ENCODE measurements around the gene RPS6KA5.

The RPS6KA5 gene

DNA sequence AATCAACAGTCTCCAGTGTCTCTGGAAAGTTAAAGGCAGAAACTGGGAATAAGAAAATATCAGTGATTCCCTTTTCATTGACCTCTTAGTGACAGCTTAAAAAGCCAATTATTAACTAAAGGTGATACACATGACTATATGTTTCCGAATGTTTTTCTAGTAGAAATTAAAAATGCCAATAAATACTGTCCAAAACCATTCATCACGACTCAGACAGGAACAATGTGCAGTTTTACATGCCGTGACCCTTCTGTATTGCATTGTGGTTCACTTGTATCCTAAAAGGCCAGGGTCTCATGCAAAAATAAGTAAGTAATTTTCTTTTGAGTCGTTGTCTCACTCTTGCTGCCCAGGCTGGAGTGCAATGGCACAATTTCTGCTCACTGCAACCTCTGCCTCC lies 138.3 kb downstream of the RPS6KA5 start:
- DNase-seq: no peak

DNA sequence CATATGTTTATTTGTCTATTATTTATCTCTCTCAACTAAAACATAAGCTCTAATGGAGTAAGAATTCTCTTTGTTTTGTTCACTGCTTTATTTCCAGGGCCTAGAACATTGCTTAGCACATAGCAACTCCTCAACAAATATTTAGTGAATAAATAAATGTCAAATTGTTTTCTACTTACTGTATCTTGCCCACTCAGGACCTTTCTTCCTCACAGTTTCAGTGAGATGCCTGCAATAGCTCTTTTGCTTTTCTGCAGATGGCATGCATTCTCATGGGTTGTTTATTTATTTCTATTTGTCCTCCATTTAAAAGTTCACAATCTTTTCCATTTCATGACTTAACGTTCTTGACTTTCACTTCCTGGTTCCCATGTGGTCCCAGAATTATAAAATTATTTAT lies 149.3 kb downstream of the RPS6KA5 start:
- no peak for DNase-seq

DNA sequence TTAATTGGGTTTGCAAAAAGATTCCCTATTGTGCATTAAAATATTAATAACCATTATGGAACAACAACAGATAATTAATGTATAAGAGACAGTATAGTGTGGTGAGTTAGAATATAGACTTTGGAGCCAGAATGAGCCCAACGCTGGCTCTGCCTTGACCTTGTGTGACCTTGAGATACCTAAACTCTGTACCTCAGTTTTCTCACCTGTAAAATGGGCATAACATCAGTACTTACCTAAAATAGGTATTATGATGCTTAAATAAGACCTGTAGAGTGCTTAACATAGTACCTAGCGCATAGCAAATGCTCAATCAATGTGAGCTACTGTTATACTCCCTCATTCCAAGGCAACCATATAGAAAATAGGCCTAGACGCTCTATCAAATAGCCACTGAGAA lies 153.3 kb downstream of the RPS6KA5 start:
- DNase-seq: no peak

DNA sequence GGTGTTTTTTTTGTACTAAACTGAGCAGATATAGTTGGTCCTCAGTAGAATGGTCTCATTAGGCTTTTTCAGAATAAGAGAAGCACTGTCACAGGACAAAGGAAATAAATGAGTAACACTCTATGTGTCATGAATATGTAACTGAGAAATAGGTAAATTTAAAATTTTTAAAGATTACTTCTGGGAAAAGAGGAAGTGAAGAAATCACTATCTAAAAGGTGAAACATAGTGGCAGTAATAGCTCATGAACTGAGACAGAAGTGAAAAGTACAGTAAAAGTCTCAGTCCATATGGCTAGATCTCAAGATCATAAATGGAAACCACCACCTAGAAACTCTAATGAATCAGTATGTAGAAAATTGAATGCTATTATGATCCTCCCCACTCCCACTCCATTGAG lies 154.9 kb downstream of the RPS6KA5 start:
- no peak for DNase-seq

DNA sequence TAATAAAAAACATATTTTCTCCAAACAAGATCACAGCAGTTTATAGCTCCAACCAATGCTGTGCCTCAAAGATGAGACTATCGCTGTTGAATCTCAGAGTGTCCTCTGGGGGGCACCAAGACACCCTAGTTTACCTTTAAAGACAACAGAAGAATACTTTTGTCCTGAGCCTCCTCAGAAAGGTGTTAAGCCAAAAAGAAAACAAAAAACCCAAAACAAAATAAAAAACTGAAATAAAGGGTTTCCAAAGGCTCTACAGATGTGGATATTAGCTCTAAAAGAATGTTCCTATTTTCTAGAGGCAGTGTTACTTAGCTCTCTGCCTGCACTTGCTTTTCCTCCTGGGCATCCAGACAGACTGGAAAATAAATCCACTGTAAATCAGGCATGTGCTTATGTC lies 157.3 kb downstream of the RPS6KA5 start:
- peak; percentile 62 for DNase-seq

DNA sequence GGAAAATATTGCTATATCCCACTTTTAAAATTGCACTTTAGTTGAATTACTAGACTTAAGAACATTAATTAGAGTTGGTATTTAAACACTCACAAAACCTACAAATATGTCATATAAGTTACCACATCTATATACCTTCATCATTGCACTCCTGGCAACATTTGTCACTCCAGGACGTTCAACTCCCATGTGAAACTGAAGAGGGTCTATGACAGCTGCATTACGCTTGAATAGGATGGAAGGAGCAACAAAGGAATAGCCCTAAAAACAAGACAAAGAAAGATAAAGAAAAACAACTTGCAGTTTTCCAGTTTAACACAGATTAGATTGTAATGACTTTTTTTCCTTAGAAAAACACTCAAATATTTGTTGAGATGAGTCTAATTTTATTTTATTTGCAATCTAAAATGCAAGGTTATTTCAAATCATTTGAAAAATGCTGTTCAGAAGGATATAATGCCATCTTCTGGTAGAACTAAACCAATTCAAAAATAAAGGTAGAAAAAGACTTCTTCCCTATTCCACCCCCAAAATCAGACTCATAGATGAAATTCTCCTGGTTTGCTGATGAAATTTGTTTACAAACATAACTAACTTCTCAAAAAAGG lies 159.9 kb downstream of the RPS6KA5 start:
- DNase-seq: no peak

DNA sequence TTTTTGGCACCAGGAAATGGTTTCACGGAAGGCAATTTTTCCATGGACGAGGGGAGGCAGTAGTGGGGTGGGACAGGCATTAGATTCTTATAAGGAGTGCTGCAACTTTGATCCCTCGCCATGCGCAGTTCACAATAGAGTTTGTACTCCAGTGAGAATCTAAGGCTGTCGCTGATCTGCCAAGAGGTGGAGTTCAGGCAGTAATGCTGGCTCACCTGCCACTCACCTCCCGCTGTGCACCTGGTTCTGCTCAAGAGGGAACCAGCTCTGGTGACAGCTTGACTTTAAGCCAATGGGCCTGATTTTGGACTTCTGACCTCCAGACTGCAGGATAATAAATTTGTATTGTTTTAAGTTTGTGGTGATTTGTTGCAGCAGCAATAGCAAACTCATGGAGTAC lies 163.4 kb downstream of the RPS6KA5 start:
- no peak for DNase-seq

DNA sequence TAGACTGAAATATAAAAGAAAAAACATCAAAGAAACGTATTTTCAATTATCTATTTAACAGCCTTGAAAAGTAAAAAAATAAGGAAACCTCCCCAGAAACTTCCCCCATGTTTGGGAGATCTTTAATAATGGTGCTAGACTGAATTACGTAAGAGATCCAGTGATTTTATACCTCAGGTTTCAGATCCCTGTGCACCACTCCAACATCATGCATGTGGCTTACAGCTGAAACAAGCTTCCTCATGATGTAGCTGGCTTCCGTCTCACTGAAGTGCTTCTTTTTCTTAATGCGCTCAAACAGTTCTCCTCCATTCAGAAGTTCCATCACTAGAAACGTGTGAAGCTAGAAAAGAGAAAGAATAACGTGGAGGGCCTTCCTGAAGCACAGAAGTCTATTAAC lies 166.2 kb downstream of the RPS6KA5 start:
- no peak for DNase-seq

DNA sequence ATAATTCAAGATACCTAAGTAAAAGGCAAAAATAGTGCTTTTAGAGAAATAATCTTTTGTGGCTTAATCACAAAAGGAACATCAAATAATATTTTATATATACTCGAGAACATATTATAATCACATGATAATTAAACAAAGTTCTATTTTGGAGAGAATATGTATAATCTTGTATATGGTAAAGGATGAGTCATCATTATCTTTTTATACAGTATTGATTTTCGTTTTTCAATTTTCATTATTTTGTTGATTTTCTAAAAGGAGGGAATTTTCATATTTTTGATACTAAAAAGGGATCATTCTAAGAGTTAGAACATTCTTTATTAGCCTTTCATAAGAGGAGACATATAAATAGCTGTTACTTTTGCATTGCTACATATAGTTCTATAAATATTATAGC lies 166.9 kb downstream of the RPS6KA5 start:
- DNase-seq: no peak

DNA sequence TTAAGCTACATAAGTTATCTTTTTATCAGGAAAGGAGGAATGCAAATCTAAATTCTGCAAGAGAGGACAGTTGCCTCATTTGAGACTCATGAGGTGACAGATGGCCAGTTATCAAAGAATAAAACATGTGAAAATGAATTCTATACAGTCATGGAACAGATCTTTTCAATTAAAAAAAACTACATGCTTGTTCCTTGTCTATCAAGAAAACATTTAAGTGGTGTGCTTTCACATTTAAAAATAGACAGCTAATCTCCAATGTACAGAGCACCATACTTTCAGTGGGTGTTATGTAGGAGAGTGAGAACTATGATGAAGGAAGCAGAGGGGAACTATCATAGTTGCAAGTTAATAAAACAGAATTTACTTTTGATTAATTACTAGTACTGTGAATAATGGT lies 167.5 kb downstream of the RPS6KA5 start:
- no peak for DNase-seq

DNA sequence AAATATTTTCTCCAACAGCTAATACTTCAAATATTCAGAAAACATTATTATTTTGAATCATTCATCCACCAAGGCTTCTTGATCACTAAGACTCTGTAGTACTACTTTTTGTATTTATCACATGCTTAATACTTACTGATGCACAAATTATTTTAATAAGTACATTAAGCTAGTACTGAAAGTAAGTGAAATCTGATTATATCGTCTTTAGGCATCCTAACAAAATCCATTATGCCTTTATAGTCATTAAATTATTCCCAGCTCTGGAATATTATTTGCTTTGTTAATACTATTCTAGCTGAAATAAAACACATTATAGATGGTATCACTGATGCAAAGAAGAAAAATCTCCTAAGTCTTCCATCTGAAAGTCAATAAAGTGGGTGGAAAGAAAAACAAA lies 169.1 kb downstream of the RPS6KA5 start:
- no peak for DNase-seq

DNA sequence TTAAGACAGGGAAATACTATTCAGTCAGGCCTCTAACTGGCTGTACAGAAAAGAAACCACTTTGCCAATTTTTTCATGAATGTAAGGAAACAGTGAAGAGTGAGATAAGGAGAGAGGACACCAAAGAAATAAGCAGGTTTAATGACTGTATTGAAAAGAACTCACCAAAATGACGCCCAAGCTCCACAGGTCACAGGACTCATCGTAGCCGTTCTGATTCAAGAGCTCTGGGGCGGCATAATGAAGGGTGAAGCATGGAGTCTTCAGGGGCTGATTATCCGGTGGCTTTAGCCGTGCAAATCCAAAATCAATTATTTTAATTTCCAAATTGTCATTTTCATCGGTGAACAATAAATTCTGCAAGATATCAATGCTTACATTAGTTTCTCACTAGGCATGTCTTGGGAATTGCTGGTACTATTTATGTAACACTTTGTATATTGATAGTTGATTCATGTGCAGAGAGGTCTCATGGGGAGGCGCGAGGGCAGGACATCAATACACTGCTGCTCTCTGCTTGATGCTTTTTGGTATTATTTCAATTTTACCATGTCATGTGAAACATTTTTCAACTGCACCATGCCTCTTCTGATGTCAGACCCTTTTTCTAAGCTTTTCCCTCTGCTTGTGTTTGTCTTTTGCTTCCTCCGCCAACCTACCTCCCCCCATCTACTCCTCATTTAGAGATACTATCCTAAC lies 170.0 kb downstream of the RPS6KA5 start:
- no peak for DNase-seq

DNA sequence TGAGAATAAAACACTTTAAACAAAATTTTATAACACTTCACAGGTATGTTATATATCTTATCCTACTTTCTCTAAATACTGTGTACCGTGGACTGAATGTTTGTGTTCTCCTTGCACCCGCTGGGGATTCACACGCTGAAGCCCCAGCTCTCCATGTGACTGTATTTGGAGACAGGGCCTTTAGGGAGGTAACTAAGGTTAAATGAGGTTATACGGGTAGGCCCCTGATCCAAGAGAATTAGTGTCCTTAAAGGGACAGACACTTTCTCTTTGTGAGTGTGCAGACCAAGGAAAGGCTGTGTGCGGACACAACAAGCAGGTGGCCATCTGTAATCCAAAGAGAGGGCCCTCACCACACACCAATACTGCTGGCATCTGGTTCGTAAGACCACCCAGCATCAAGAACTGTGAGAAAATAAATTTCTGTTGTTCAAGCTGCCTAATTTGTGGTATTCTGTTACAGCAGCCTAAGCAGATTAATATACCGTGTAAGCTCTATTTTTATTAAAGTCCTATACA lies 174.1 kb downstream of the RPS6KA5 start:
- DNase-seq: no peak

DNA sequence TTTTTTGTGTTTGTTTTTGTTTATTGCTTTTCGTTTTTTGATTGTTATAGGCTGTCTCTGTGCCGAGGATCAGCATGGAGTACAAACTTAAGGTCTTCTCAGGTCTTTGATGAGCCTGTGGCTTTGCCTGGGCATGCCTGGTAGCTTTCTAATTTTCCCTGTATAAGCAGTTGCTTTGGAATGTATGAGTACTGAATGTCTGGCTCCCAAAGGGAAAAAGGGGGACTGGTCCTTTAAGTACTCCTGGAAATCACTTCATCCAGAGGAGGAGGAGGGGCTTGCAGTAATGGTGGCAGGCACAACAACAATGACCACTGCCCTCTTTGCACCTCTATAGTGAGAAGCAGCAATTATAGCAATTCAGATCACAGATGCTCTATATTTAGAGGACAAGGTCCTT lies 176.7 kb downstream of the RPS6KA5 start:
- no peak for DNase-seq

DNA sequence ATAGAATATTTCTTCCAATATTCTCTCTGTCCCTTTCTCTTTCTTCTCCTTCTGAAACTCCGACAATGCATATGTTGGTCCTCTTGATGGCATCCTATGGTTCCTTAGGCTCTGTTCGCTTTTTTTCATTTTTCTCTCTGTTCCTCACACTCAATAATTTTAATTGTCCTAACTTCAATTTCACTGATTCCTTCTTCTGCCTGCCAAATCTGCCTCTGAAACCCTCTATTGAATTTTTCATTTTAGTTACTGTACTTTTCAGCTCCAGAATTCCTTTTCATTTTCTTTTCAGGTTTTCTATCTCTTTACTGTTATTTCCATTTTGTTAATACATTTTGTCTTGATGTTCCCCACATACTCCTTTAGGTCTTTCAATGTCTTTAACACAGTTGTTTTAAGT lies 177.2 kb downstream of the RPS6KA5 start:
- no peak for DNase-seq

DNA sequence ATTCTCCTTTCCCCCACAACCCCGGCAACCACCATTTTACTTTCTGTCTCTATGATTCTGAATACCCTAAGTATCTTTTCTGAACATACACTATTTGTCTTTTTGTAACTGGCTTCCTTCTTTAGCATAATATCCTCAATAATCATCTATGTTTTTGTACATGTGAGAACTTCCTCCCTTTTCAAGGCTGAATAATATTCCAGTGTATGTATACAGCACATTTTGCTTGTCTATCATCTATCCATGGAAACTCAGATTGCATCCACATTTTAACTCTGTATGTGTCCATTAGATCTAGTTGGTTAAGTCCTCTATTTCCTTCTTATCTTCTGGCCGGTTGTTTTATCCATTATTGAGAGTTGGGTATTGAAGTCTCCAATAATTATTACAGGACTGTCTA lies 180.2 kb downstream of the RPS6KA5 start:
- no peak for DNase-seq

DNA sequence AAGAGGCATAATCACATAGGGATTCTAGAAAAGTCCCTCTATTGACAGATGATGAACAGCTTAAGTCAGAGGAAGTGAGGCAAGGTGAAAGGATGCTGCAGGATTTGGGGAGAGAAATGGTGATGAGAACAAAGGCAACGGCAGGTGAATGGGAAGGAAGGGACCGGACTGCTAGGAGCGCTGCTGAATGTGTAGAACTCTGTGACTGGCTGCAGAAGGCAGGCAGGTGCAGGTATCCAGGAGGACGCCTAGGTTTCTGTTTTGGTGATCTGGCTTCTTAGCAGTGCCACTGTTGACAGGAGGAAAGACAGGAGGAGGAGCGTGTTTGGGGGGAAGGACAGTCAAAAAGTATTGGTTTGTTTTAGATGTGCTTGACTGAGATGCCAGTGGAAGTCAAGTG lies 185.8 kb downstream of the RPS6KA5 start:
- no peak for DNase-seq

DNA sequence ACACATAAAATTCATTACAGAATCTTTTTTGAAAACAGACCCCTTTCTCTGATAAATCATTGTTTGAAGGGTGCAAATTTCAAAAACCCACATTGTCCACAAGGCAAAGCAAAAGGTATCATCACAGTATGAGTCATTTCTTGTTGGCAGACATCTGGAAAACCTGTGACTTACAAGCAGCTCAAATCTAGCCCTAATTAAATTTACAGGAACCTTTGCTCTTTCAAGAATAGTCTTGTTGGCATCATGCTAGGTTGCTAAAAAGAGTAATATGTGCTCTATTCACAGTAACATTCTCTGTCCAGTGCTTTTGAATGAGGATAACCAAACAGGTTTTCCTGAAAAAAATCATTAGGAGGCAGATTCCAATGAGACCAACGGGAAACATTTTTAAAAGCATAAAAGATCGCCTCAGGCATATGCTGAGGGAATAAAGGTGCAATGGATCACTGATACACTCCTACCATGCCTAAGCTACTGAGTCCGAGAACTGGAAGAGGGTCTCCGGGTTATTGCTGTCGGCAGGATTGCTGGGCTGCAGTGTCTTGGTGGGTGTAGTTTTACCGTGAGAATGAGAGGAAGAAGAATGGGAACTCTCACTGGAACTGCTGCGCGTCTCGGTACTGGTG lies 188.7 kb downstream of the RPS6KA5 start:
- DNase-seq: peak; percentile 11

DNA sequence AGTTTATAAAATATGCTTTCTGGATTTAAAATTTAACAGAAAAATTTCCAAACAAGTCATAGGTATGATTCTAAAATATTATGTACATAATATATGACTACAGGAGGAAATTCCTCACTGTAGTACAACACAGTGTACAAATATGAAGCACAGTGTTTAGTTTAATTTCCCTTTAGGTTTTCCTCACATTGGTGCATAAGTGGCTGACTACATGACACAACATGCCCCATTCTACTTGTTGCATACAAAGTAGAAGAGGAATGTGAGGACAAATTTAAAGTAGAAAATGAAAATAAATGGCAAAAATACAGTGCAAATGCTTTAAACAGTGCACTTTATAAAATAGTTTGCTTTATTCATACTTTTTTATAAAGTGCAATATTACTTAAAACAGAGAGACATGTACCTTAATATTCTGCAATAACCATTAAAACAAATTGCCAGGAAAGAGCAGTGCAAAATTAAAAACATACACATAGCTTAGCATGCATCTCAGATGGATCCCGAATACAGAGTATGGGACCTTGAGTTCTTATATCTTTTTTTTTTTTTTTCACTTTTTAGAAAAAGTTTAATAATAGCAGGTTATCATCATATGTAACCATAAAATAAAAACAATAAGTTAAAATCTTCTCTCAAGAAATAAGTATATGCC lies 189.4 kb downstream of the RPS6KA5 start:
- DNase-seq: no peak

DNA sequence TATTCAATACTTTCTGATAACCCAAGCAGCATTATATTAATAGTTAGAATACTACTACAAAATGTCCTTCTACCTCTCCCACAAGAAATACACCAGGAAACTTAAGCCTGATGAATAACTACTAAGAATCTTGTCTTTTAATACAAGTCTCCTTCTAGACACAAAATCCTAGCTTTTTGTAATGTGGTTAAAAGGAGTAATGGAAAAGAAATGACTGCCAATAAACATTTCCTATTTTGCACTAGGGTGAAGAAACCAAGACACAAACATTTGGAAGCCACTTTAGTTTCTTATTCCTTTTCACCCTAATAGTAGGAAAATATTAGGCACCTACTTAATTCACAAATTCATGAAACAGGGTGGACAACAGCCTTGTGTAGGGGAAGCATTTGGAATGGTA lies 192.9 kb downstream of the RPS6KA5 start:
- DNase-seq: no peak

DNA sequence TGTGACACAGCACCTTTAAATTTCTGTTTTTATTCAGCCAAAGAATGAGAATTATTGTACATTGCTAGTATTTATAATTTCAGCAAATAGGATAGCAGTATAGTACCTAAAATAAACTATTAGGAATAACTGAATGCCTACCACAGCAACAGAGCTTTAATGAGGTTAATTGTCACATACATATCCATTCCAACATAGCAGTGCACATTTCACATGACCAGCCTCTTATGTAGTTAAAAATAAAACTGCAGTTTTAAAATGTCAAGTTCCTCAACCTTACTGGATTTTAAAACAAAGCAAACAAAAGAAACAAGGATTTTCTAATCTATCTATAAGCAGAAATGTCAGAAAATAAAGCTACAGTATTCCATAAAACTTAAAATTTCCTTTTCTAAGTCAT lies 193.6 kb downstream of the RPS6KA5 start:
- DNase-seq: no peak

DNA sequence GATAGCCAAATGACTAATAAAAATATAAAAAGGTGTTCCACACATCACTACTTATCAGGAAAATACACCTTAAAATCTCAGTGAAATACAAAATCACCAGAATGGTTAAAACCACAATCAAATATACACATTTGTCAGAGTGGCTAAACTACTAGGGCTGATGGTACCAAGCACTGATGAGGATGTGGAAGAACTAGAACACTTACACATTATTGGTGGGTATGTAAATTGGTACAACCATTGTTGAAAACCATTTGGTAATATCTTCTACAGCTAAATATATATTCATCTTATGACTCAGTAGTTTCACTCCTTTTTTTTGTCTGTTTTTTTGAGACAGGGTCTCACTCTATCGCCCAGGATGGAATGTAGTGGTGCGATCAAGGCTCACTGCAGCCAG lies 195.7 kb downstream of the RPS6KA5 start:
- DNase-seq: no peak

DNA sequence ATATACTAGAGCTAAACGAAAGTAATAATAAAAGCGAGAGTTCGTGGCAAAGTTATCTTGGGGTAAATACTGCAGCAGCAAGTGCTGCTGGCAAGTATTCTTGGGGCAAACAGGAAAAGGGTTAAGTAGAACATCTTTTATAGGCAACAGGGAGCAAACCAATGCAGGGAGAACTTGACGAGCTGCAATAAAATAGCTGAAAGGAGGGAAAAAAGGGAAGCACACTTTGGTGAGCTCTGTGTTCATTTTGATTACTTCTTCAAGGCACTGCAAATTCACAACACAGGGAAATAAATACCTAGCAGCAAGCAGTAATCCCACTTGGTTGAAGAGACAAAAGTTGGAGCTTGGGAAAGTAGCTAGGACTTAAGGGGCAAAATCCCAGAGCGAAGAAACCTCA lies 201.9 kb downstream of the RPS6KA5 start:
- no peak for DNase-seq

DNA sequence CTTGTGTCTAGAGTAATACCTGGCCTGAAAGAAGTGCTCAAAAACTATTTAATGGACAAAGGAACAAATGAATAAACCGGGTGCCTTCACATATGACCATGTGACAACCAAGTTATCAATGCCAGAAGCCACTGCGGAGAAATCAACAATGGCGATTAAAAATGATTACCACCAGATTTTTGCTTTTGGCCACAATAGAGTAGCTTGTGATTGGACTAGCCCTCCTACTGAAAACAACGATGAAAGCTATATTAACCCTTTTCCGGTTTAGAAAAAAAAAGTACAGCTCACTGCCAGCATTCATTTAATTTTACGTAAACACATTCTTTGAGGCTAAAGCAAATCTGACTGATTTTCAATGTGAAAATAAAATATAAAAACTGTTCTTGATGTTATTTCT lies 202.6 kb downstream of the RPS6KA5 start:
- DNase-seq: no peak
